H1 (cell line): ENCODE measurements around the gene LHX5. TPM values are rescaled to one million over a fixed set of nuclear protein-coding genes. Genes with fewer than 3 reads are reported as not detected.
A peak's percentile ranks its signal among the peaks of the same experiment; 100 is the strongest.

Experiments used
- CTCF ChIA-PET: fragments of 300-600 bp; sonication (Branson Sonifier 250); formaldehyde crosslinking; loops from one replicate; lab custom pipeline; 2021; ENCODE audit not compliant: partially characterized antibody; lab: Charles Lee
- POLR2A ChIA-PET: fragments of 300-600 bp; sonication (Branson Sonifier 250); formaldehyde crosslinking; loops from one replicate; lab custom pipeline; 2021; ENCODE audit warnings: inconsistent platforms; ENCODE audit not compliant: partially characterized antibody; lab: Charles Lee
- DNase-seq, 2 experiments: peaks; one replicate each; pipeline versions ENCODE4 v3.0.0 to v3.0.0-alpha.2; 2010 to 2022; ENCODE audit warnings: low spot score in 2 of 2, low read depth in 1 of 2, mixed read lengths in 1 of 2
- FAIRE-seq: peaks from 2 replicates; lab custom pipeline; 2011; peaks lifted over from hg19 to GRCh38; lab: Jason Lieb, UNC
- H2AFZ ChIP-seq: 2 replicates; pipeline ENCODE4 v1.8.1; 2012; ENCODE audit warnings: low read length, inconsistent platforms
- H2AK5ac ChIP-seq: 2 replicates; pipeline ENCODE4 v1.6.1; 2013; ENCODE audit warnings: low read depth, low read length
- H2BK120ac ChIP-seq: replicated peaks from 2 replicates; pipeline ENCODE3; 2013; ENCODE audit warnings: low read depth, low read length, inconsistent platforms
- H2BK12ac ChIP-seq: 2 replicates; pipeline ENCODE4 v1.6.1; 2013; ENCODE audit warnings: low read depth, low read length
- H2BK15ac ChIP-seq: 2 replicates; pipeline ENCODE4 v1.6.1; 2013; ENCODE audit warnings: low read length
- H2BK20ac ChIP-seq: 2 replicates; pipeline ENCODE4 v1.6.1; 2013; ENCODE audit warnings: low read length
- H2BK5ac ChIP-seq: 2 replicates; pipeline ENCODE4 v1.6.1; 2013; ENCODE audit warnings: low read depth, low read length
- H3K14ac ChIP-seq: 2 replicates; pipeline ENCODE4 v1.6.1; 2013; ENCODE audit warnings: inconsistent platforms; ENCODE audit not compliant: insufficient read length
- H3K18ac ChIP-seq: 2 replicates; pipeline ENCODE4 v1.6.1; 2013; ENCODE audit warnings: low read length; ENCODE audit errors: extremely low read depth
- H3K23ac ChIP-seq: 2 replicates; pipeline ENCODE4 v1.6.1; 2013; ENCODE audit warnings: inconsistent platforms; ENCODE audit not compliant: insufficient read length
- H3K23me2 ChIP-seq: 2 replicates; pipeline ENCODE4 v1.6.1; 2013; ENCODE audit warnings: low read depth, low read length
- H3K27ac ChIP-seq: 2 replicates; pipeline ENCODE4 v1.6.1; 2011; ENCODE audit warnings: low read depth, low read length, inconsistent platforms
- H3K27me3 ChIP-seq, 4 experiments: replicated peaks in 1 of 4; 1 replicate in 1 of 4; 2 replicates in 3 of 4; pipeline versions ENCODE4 v1.6.1 to v1.8.1; 2011 to 2013; ENCODE audit warnings: low read length in 3 of 4, mild to moderate bottlenecking in 3 of 4, inconsistent platforms in 2 of 4, mixed read lengths in 2 of 4, moderate library complexity in 1 of 4; ENCODE audit not compliant: control insufficient read depth in 3 of 4, insufficient read depth in 3 of 4; ENCODE audit errors: extremely low read depth in 1 of 4
- H3K36me3 ChIP-seq, 4 experiments: 2 replicates each; pipeline versions ENCODE4 v1.6.1 to v1.8.1; 2011 to 2013; ENCODE audit warnings: mild to moderate bottlenecking in 4 of 4, low read length in 3 of 4, moderate library complexity in 2 of 4, control low read depth in 1 of 4, inconsistent platforms in 1 of 4; ENCODE audit not compliant: insufficient read depth in 4 of 4, control insufficient read depth in 2 of 4
- H3K4ac ChIP-seq: replicated peaks from 2 replicates; pipeline ENCODE3; 2013; ENCODE audit warnings: low read length, low read depth, mixed read lengths, inconsistent platforms; ENCODE audit not compliant: insufficient read length
- H3K4me1 ChIP-seq, 4 experiments: replicated peaks in 1 of 4; 1 replicate in 1 of 4; 2 replicates in 3 of 4; pipeline versions ENCODE4 v1.6.1 to v1.8.1; 2011 to 2013; ENCODE audit warnings: low read length in 3 of 4, inconsistent platforms in 2 of 4, mixed read lengths in 1 of 4; ENCODE audit not compliant: insufficient read depth in 4 of 4, control insufficient read depth in 3 of 4
- H3K4me2 ChIP-seq, 2 experiments: 2 replicates each; pipeline versions ENCODE4 v1.6.1 to v1.8.1; 2011 to 2013; ENCODE audit warnings: low read depth in 2 of 2, low read length in 2 of 2, control low read depth in 1 of 2, inconsistent platforms in 1 of 2, mild to moderate bottlenecking in 1 of 2; ENCODE audit not compliant: insufficient read depth in 1 of 2
- H3K4me3 ChIP-seq, 4 experiments: fragments of 200-600, 300-600 bp in 1 of 4; sonication (generic), shearing (Covaris generic), sonication (Bioruptor Twin) in 1 of 4; 2 replicates each; pipeline versions ENCODE4 v1.5.1 to v1.8.1; 2011 to 2016; ENCODE audit warnings: low read length in 4 of 4, low read depth in 3 of 4, control low read depth in 2 of 4, inconsistent platforms in 2 of 4, mild to moderate bottlenecking in 2 of 4, mixed read lengths in 1 of 4, moderate library complexity in 1 of 4; ENCODE audit not compliant: insufficient read depth in 2 of 4; ENCODE audit errors: extremely low read depth in 1 of 4
- H3K56ac ChIP-seq: replicated peaks from 2 replicates; pipeline ENCODE3; 2013; ENCODE audit warnings: low read depth, mild to moderate bottlenecking, mixed read lengths, low read length, inconsistent platforms; ENCODE audit not compliant: insufficient read length
- H3K79me1 ChIP-seq: 2 replicates; pipeline ENCODE4 v1.6.1; 2013; ENCODE audit warnings: low read depth, low read length, control low read depth
- H3K79me2 ChIP-seq, 2 experiments: 2 replicates each; pipeline versions ENCODE4 v1.6.1 to v1.8.1; 2012 to 2013; ENCODE audit warnings: low read length in 2 of 2, mild to moderate bottlenecking in 2 of 2, inconsistent platforms in 1 of 2; ENCODE audit not compliant: insufficient read depth in 2 of 2, control insufficient read depth in 1 of 2
- H3K9ac ChIP-seq, 4 experiments: replicated peaks in 1 of 4; 1 replicate in 1 of 4; 2 replicates in 3 of 4; pipeline versions ENCODE4 v1.6.1 to v1.8.1; 2011 to 2013; ENCODE audit warnings: low read depth in 3 of 4, low read length in 3 of 4, control low read depth in 2 of 4, mild to moderate bottlenecking in 2 of 4, moderate library complexity in 2 of 4, inconsistent platforms in 1 of 4; ENCODE audit errors: extremely low read depth in 1 of 4
- H3K9me3 ChIP-seq, 2 experiments: 2 replicates each; pipeline versions ENCODE4 v1.6.1 to v1.8.1; 2012 to 2013; ENCODE audit warnings: mild to moderate bottlenecking in 2 of 2, moderate library complexity in 2 of 2, control low read depth in 1 of 2, inconsistent platforms in 1 of 2, low read depth in 1 of 2, low read length in 1 of 2, mixed read lengths in 1 of 2; ENCODE audit not compliant: insufficient read depth in 2 of 2
- H4K20me1 ChIP-seq, 2 experiments: replicated peaks in 1 of 2; 2 replicates each; pipeline versions ENCODE3 to v1.8.1; 2011 to 2013; ENCODE audit warnings: inconsistent platforms in 2 of 2, low read length in 2 of 2, mild to moderate bottlenecking in 1 of 2; ENCODE audit not compliant: insufficient read depth in 2 of 2, control insufficient read depth in 1 of 2
- H4K5ac ChIP-seq: 2 replicates; pipeline ENCODE4 v1.6.1; 2013; ENCODE audit warnings: low read length, low read depth, mixed read lengths, inconsistent platforms; ENCODE audit not compliant: insufficient read length
- H4K8ac ChIP-seq: 2 replicates; pipeline ENCODE4 v1.8.0; 2013; ENCODE audit warnings: mild to moderate bottlenecking, moderate library complexity, low read length, inconsistent platforms; ENCODE audit not compliant: insufficient read depth; ENCODE audit errors: extremely low read depth
- H4K91ac ChIP-seq: replicated peaks from 2 replicates; pipeline ENCODE3; 2013; ENCODE audit warnings: low read length, mixed read lengths, inconsistent platforms; ENCODE audit not compliant: insufficient read length
- ASH2L ChIP-seq: fragments of 200-600, 300-600 bp; sonication (generic); IDR thresholded peaks from one replicate; pipeline ENCODE4 v1.7.1; 2017; ENCODE audit warnings: low read length
- HDAC2 ChIP-seq, 2 experiments: fragments of 300-600 bp in 1 of 2; sonication (generic) in 1 of 2; IDR thresholded peaks; 2 replicates each; pipeline ENCODE4 v1.6.1; 2011 to 2012; ENCODE audit warnings: low read depth in 2 of 2, low read length in 2 of 2, mild to moderate bottlenecking in 2 of 2, moderate library complexity in 2 of 2, borderline replicate concordance in 1 of 2, inconsistent platforms in 1 of 2
- JUN ChIP-seq: IDR thresholded peaks from 2 replicates; pipeline ENCODE4 v1.6.1; 2011; ENCODE audit warnings: low read depth, mild to moderate bottlenecking, improper control_type of control experiment, low read length
- KDM4A ChIP-seq: IDR thresholded peaks from one replicate; pipeline ENCODE4 v1.7.1; 2012; ENCODE audit warnings: low read depth, mild to moderate bottlenecking, moderate library complexity, low read length, inconsistent platforms; ENCODE audit not compliant: severe bottlenecking
- SIX5 ChIP-seq: IDR thresholded peaks from 2 replicates; pipeline ENCODE4 v1.6.1; 2011; ENCODE audit warnings: mild to moderate bottlenecking, low read depth, low read length
- SP4 ChIP-seq: IDR thresholded peaks from 2 replicates; pipeline ENCODE4 v1.6.1; 2012; ENCODE audit warnings: low read length, inconsistent platforms
- WGBS, 2 experiments: shearing (Covaris generic) in 1 of 2; methylation state at CpG; one replicate each; pipeline versions ENCODE4 v1.1.6 to v1.1.7; 2013 to 2015; ENCODE audit warnings: low lambda C conversion rate in 2 of 2, mixed read lengths in 2 of 2, inconsistent platforms in 1 of 2, low coverage in 1 of 2, missing lambda C conversion rate in 1 of 2; ENCODE audit not compliant: insufficient replicate concordance in 2 of 2, insufficient coverage in 1 of 2, insufficient read length in 1 of 2; ENCODE audit errors: extremely low coverage in 1 of 2, missing lambda C conversion rate in 1 of 2; 5-methylcytosine and 5-hydroxymethylcytosine counted together
- polyA plus RNA-seq, 7 experiments: library from polyadenylated mRNA; depleted of rRNA in 3 of 7; stranded (reverse) in 5 of 7; unstranded in 2 of 7; fragments of >200 nt in 5 of 7; fragments of 200-250 nt in 2 of 7; gene quantifications; 1 replicate in 5 of 7; 2 replicates in 1 of 7; 4 replicates in 1 of 7; pipeline versions ENCODE4 v1.2.1 to v1.2.3, GENCODE V29; 2011 to 2013; ENCODE audit warnings: missing spikeins in 2 of 7, mixed read lengths in 2 of 7
- total RNA-seq: library from RNA; stranded (reverse); fragmentation: NEBNext Ultra II Directional; extraction: Animal tissue kit (Norgen Biotek cat#: 25700); gene quantifications from 2 replicates; pipeline ENCODE4 v1.2.1, GENCODE V29; 2021
- TF ChIP-seq, protein P1 (sequence below): IDR thresholded peaks from 2 replicates; pipeline ENCODE4 v1.6.1; 2012; ENCODE audit warnings: inconsistent platforms

Gene LHX5
- total and polyA plus RNA-seq, 2 of the 8 experiments (the other 6 are each of a cell fraction or from before 2014, with no cell fraction given): 0.47 to 1.1 TPM

DNA sequence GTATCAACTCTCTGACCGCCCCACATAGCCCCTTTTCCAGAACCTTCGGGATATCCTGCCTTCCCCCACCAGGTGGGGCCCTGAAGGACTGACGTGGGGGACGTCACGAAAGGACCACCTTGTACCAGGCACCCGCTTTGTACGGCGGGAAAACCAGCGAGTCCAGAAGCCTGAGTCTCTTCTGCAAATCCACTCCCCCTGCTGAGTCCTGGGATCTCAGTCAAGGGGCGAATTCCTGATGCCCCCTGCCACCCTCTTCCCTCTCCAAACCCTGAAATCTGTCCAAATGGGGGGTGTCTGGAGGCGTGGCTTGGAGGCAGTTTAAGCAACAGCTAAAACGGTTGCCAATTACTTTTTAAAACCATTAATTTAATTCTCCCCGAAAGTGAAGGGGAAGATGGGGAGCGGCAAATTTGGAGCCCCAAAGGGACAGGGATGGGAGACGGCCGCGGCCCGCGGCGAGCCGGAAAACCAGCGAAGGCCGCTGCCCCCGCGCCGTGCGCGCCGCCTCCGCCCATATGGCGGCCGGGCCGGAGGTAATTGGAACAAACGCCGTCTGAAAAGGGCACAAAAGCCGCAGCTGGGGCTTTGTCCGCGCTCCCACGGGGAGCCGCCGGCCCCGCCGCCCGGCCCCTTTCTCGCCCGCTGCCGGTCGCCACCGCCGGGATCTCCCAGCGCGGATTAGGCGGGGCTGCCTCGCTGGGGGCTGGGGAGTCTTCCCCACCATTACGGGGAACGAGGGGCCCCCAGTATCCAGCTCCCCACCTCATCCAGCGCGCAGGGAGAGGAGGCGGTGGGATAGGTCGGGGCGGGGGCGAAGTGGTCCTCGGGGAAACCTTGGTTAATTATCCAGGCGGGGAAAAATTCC lies 6.6 kb downstream of the LHX5 start:
- ChIA-PET POLR2A (interaction anchor here (0.5 to 2.5 kb wide), 4 partner anchors 9 to 317 kb away, joined by 3 to 14 read pairs (median 5); no protein-coding TSS in a partner anchor), CTCF (interaction anchor here (0.7 to 1.5 kb wide), 8 partner anchors 9 to 435 kb away, joined by 3 to 6 read pairs (median 4); no protein-coding TSS in a partner anchor)
- Histone ChIP-seq H2BK120ac (no peak overlapping the region), H4K91ac (peak overlapping the region; percentile 18), H3K27me3 (peaks cover 78 to 81% (median 80%) of the 10 kb centered on the region in 4 experiments), H3K4me1 (peaks cover 4 to 59% (median 42%) of the 10 kb centered on the region in 4 experiments), H4K8ac (no peak overlapping the region), H2BK5ac (no peak overlapping the region), H3K56ac (no peak overlapping the region), H3K79me1 (no peaks in the 10 kb centered on the region), H4K5ac (no peak overlapping the region), H3K9me3 (no peaks in the 10 kb centered on the region), H2AK5ac (no peak overlapping the region), H3K23ac (no peak overlapping the region), H4K20me1 (peaks cover 14 to 28% of the 10 kb centered on the region in 2 experiments), H2BK20ac (peak overlapping the region; percentile 48; the same call in 1 of the 2 replicates), H3K36me3 (peaks cover 3 to 70% (median 7%) of the 10 kb centered on the region in 4 experiments; a peak in 5 of 8 replicates), H3K18ac (peak overlapping the region; percentile 48), H3K4me3 (peak overlapping the region; percentile 22 to 66 (median 48); a peak in 6 of 8 replicates), H3K79me2 (no peaks in the 10 kb centered on the region), H3K14ac (no peak overlapping the region), H2BK15ac (0 out of 2 replicates have a peak overlapping the region, but pooled peaks have one; percentile 5), H2AFZ (no peak overlapping the region), H3K9ac (no peak overlapping the region; a peak in 3 of 7 replicates), H3K27ac (no peak overlapping the region), H3K23me2 (peaks cover 12% of the 10 kb centered on the region; the same call in 1 of the 2 replicates), H3K4me2 (peak overlapping the region; percentile 69 to 93), H2BK12ac (0 out of 2 replicates have a peak overlapping the region, but pooled peaks have one; percentile 60), H3K4ac (no peak overlapping the region)
- peak in 1 of 2 experiments; percentile 65 for DNase-seq
- WGBS, 2 experiments: 3% methylated on average over 55 of the region's 64 CpGs; no CpG with 5 or more reads in 1 of the 2 experiments
- FAIRE-seq: no peak
- TF ChIP-seq SIX5 (no peak), KDM4A (no peak), JUN (no peak), SP4 (no peak), HDAC2 (IDR thresholded peaks at IDR 0.05; ENCODE audit: borderline replicate concordance in 1 of 2, low read depth in 2 of 2, low read length in 2 of 2) (no peak), ASH2L (no peak)
- TF ChIP-seq, protein P1, sequence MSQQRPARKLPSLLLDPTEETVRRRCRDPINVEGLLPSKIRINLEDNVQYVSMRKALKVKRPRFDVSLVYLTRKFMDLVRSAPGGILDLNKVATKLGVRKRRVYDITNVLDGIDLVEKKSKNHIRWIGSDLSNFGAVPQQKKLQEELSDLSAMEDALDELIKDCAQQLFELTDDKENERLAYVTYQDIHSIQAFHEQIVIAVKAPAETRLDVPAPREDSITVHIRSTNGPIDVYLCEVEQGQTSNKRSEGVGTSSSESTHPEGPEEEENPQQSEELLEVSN: no peak
